B cell (primary cell): ENCODE results near the gene YIPF2. TPM values are rescaled to one million over a fixed set of nuclear protein-coding genes. Genes with fewer than 3 reads are reported as not detected.

Source experiments
- ATAC-seq: fragments of 200-7000 bp; cut with Tn5 transposase; one replicate; pipeline ENCODE4 v1.10.0; 2021; ENCODE audit warnings: low read depth, mild to moderate bottlenecking, moderate number of reproducible peaks, moderate library complexity
- CTCF ChIA-PET: fragments of 350-600 bp; sonication (Branson Sonifier 250); formaldehyde crosslinking; loops from one replicate; lab custom pipeline; 2021; ENCODE audit warnings: antibody characterized with exemption, inconsistent platforms; lab: Charles Lee
- POLR2A ChIA-PET: fragments of 350-600 bp; sonication (Branson Sonifier 250); formaldehyde crosslinking; loops from one replicate; lab custom pipeline; 2021; ENCODE audit warnings: antibody characterized with exemption; lab: Charles Lee
- DNase-seq: peaks from one replicate; pipeline ENCODE4 v3.0.0; 2013
- H2AFZ ChIP-seq: 2 replicates; pipeline ENCODE4 v1.6.1; 2012; ENCODE audit warnings: mild to moderate bottlenecking, low read depth, low read length; ENCODE audit not compliant: insufficient read depth, poor library complexity, severe bottlenecking
- H3K27ac ChIP-seq, 2 donors: 1 replicate in 1 of 2; 2 replicates in 1 of 2; pipeline ENCODE4 v1.5.1; 2012 to 2013; ENCODE audit warnings: low read length in 2 of 2, mild to moderate bottlenecking in 2 of 2, moderate library complexity in 1 of 2
- H3K27me3 ChIP-seq, 4 experiments: fragments of 200-600 bp in 1 of 4; sonication (generic) in 1 of 4; replicated peaks in 1 of 4; 1 replicate in 2 of 4; 2 replicates in 2 of 4; pipeline versions ENCODE4 v1.6.1 to v1.7.0; 2013 to 2016; ENCODE audit warnings: low read length in 3 of 4, mild to moderate bottlenecking in 2 of 4, mixed read lengths in 1 of 4, moderate library complexity in 1 of 4; ENCODE audit not compliant: insufficient read depth in 4 of 4, control insufficient read depth in 3 of 4; ENCODE audit errors: control extremely low read depth in 1 of 4
- H3K36me3 ChIP-seq, 2 experiments: replicated peaks in 1 of 2; 1 replicate in 1 of 2; 2 replicates in 1 of 2; pipeline versions ENCODE4 v1.6.1 to v1.7.1; 2013; ENCODE audit warnings: low read length in 1 of 2; ENCODE audit not compliant: insufficient read depth in 2 of 2, control insufficient read depth in 1 of 2; ENCODE audit errors: control extremely low read depth in 1 of 2, extremely low read depth in 1 of 2
- H3K4me1 ChIP-seq, 2 donors: fragments of 200-600 bp in 1 of 2; sonication (generic) in 1 of 2; 1 replicate in 1 of 2; 2 replicates in 1 of 2; pipeline versions ENCODE4 v1.5.1 to v1.6.1; 2013 to 2017; ENCODE audit warnings: low read length in 2 of 2; ENCODE audit not compliant: control insufficient read depth in 2 of 2, insufficient read depth in 2 of 2
- H3K4me2 ChIP-seq: replicated peaks from 2 replicates; pipeline ENCODE3; 2012; ENCODE audit warnings: mild to moderate bottlenecking, low read depth, low read length; ENCODE audit not compliant: poor library complexity, severe bottlenecking
- H3K4me3 ChIP-seq, 5 experiments: fragments of 200-600 bp in 1 of 5; sonication (generic) in 1 of 5; 1 replicate in 3 of 5; 2 replicates in 2 of 5; pipeline versions ENCODE4 v1.5.1 to v1.7.0; 2011 to 2016; ENCODE audit warnings: low read length in 4 of 5, mild to moderate bottlenecking in 4 of 5, low read depth in 2 of 5, control low read depth in 1 of 5, moderate library complexity in 1 of 5; ENCODE audit not compliant: insufficient read depth in 1 of 5; ENCODE audit errors: control extremely low read depth in 1 of 5, extremely low read depth in 1 of 5
- H3K79me2 ChIP-seq: fragments of 200-600 bp; sonication (generic); one replicate; pipeline ENCODE4 v1.6.0; 2016; ENCODE audit warnings: low read length; ENCODE audit not compliant: control insufficient read depth, insufficient read depth
- H3K9ac ChIP-seq: fragments of 200-600 bp; sonication (generic); 2 replicates; pipeline ENCODE4 v1.6.1; 2017; ENCODE audit warnings: mild to moderate bottlenecking, low read length, moderate library complexity
- H3K9me3 ChIP-seq, 3 donors: one replicate each; pipeline versions ENCODE4 v1.6.1 to v1.7.1; 2013; ENCODE audit warnings: low read length in 2 of 3; ENCODE audit not compliant: control insufficient read depth in 2 of 3, insufficient read depth in 1 of 3; ENCODE audit errors: control extremely low read depth in 1 of 3
- H4K20me1 ChIP-seq: 2 replicates; pipeline ENCODE4 v1.6.0; 2012; ENCODE audit warnings: mild to moderate bottlenecking, low read length; ENCODE audit not compliant: insufficient read depth, control insufficient read depth, poor library complexity, severe bottlenecking
- H3K27ac Mint-ChIP-seq: one replicate; pipeline ENCODE4 v1.8.0; 2021; ENCODE audit warnings: mixed read lengths
- H3K27me3 Mint-ChIP-seq: one replicate; pipeline ENCODE4 v1.8.0; 2021; ENCODE audit warnings: mixed read lengths
- H3K4me1 Mint-ChIP-seq: one replicate; pipeline ENCODE4 v1.8.0; 2021; ENCODE audit warnings: mixed read lengths
- H3K4me3 Mint-ChIP-seq: one replicate; pipeline ENCODE4 v1.8.0; 2021; ENCODE audit warnings: mixed read lengths
- H3K9me3 Mint-ChIP-seq: one replicate; pipeline ENCODE4 v1.8.0; 2022; ENCODE audit warnings: mixed read lengths; ENCODE audit not compliant: insufficient read depth
- CTCF ChIP-seq: fragments of 200-600 bp; IDR thresholded peaks from one replicate; pipeline ENCODE4 v1.8.0; 2022; ENCODE audit warnings: antibody characterized with exemption, mild to moderate bottlenecking
- EZH2 ChIP-seq: IDR thresholded peaks from 2 replicates; pipeline ENCODE4 v1.6.1; 2012; ENCODE audit warnings: borderline replicate concordance, low read depth, mild to moderate bottlenecking, moderate library complexity, low read length; ENCODE audit not compliant: insufficient read depth, poor library complexity, severe bottlenecking
- WGBS: methylation state at CpG from one replicate; pipeline ENCODE4 v1.1.5; 2013; ENCODE audit warnings: missing lambda C conversion rate; ENCODE audit not compliant: insufficient coverage; 5-methylcytosine and 5-hydroxymethylcytosine counted together
- intact Hi-C: fragments of 100-400 bp; cut with micrococcal nuclease; formaldehyde crosslinking; loops from one replicate; pipeline ENCODE4 v1.10.0; 2022
- polyA plus RNA-seq: library from polyadenylated mRNA; depleted of rRNA; stranded (reverse); fragments of >200 nt; gene quantifications from 2 replicates; pipeline ENCODE4 v1.2.3, GENCODE V29; 2012
- total RNA-seq, 2 donors: library from RNA; stranded (reverse); fragments of 120-200 nt in 1 of 2; gene quantifications; 1 replicate in 1 of 2; 2 replicates in 1 of 2; pipeline versions ENCODE4 v1.2.3 to v1.2.4, GENCODE V29; 2013 to 2022

YIPF2 gene
- total and polyA plus RNA-seq, 2 donors (not counting 1 experiment from before 2014, with no cell fraction given) = 19.8 to 34.8 TPM

- Histone ChIP-seq H3K79me2 (peaks cover 30% of the 10 kb centered on the region), H3K36me3 (no peaks in the 10 kb centered on the region), H2AFZ (no peak overlapping the region), H3K4me1 (peaks cover 0 to 4% of the 10 kb centered on the region in 2 donors), H3K27ac (no peak overlapping the region), H3K9ac (no peak overlapping the region), H3K4me3 (no peak overlapping the region), H3K9me3 (peaks cover 0 to 4% (median 0%) of the 10 kb centered on the region in 3 donors), H4K20me1 (peaks cover 7% of the 10 kb centered on the region), H3K27me3 (no peaks in the 10 kb centered on the region), H3K4me2 (peak overlapping the region; percentile 44)
- ChIA-PET CTCF (interaction anchor here (0.6 to 3.0 kb wide), 25 partner anchors 8 to 594 kb away, joined by 3 to 10 read pairs (median 4); partner anchors contain the start of gene SMARCA4), POLR2A (interaction anchor here (0.6 to 0.7 kb wide), 2 partner anchors 53 to 877 kb away, joined by 4 to 5 read pairs; partner anchors contain the start of gene ZNF440)
- Mint-ChIP-seq H3K27me3 (no peaks in the 10 kb centered on the region), H3K4me3 (peak overlapping the region; percentile 34), H3K9me3 (no peaks in the 10 kb centered on the region), H3K27ac (no peak overlapping the region), H3K4me1 (peaks cover 2% of the 10 kb centered on the region)
- TF ChIP-seq EZH2 = no peak
- TF ChIP-seq CTCF = peak; percentile 73
- intact Hi-C loops = no loop called here
- WGBS = 9% methylated on average over 5 of the region's 11 CpGs
- peak; percentile 60 for ATAC-seq
- DNase-seq = peak; percentile 73
Observed at GRCh38 chr19:10936661-10937084, 8.2 kb upstream of the YIPF2 start.

DNA sequence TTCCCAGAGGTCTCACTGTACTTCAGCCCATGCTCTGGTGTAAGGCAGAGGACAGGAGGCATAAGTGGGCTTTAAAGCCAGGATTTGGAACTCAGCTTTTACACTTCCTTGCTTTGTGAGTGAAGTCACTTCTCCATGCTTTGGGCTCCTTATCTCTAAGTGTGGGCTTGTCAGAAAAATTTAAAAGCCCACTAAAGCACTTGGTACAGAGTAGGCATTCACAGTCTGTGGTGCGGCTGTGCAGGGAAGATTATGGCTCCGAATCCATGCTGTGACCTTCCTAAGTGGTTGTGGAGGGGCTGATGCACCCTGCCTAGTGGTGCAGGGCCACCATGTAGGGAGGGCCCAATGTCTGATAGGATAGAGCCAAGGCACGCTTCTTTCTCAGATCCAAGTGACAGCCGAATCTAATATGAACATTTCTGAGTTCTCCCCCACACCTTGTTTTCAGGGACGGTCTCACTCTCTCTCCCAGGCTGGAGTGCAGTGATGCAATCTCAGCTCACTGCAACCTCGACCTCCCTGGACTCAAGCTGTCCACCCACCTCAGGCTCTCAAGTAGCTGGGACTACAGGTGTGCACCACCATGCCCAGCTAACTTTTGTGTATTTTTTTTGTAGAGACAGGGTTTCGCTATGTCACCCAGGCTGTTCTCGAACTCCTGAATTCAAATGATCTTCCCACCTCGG, 7.1 kb upstream of the YIPF2 start:
- no peak overlapping the region for H2AFZ ChIP-seq
- no peak overlapping the region for H3K4me2 ChIP-seq
- ATAC-seq = no peak
- 97% methylated on average over 8 of the region's 9 CpGs for WGBS
- H3K9me3 Mint-ChIP-seq = no peaks in the 10 kb centered on the region
- H3K4me3 ChIP-seq = no peak overlapping the region
- H3K9ac ChIP-seq = no peak overlapping the region
- no peak overlapping the region for H3K4me3 Mint-ChIP-seq
- peaks cover 0 to 4% (median 0%) of the 10 kb centered on the region in 3 donors for H3K9me3 ChIP-seq
- ChIA-PET POLR2A (interaction anchor here (0.5 kb wide), 1 partner anchor 77 kb away, joined by 7 read pairs; no protein-coding TSS in a partner anchor), CTCF (interaction anchor here (0.6 to 3.0 kb wide), 8 partner anchors 11 to 268 kb away, joined by 3 to 10 read pairs (median 4); no protein-coding TSS in a partner anchor)
- peaks cover 12% of the 10 kb centered on the region for H4K20me1 ChIP-seq
- no peak overlapping the region for H3K27ac Mint-ChIP-seq
- H3K79me2 ChIP-seq = peaks cover 30% of the 10 kb centered on the region
- intact Hi-C loops = no loop called here
- TF ChIP-seq CTCF = no peak
- TF ChIP-seq EZH2 = no peak
- H3K27ac ChIP-seq = no peak overlapping the region
- DNase-seq = no peak
- H3K4me1 Mint-ChIP-seq = peaks cover 4% of the 10 kb centered on the region
- H3K27me3 ChIP-seq = no peaks in the 10 kb centered on the region
- no peaks in the 10 kb centered on the region for H3K27me3 Mint-ChIP-seq
- H3K36me3 ChIP-seq = peaks cover 0 to 2% of the 10 kb centered on the region in 2 experiments
- peaks cover 0 to 4% of the 10 kb centered on the region in 2 donors for H3K4me1 ChIP-seq
